ENCODE measurements around the gene PDSS2.

GRCh38 chr6:107323133-107323785, 136.1 kb downstream of the PDSS2 start:
- no peak for TF ChIP-seq CTCF (IDR thresholded peaks at IDR 0.05)
- TF ChIP-seq POLR2AphosphoS5 (IDR thresholded peaks at IDR 0.05; ENCODE audit: low read depth, low read length): no peak

Data from Panc1 (cell line).